ENCODE results near the gene BAD.
A peak's percentile ranks its signal among the peaks of the same experiment; 100 is the strongest.
"Not testable (repeated sequence)": the region's sequence is repeated elsewhere in the genome, so short reads cannot be mapped to it uniquely, and the experiment has no call there.

The BAD gene

DNA sequence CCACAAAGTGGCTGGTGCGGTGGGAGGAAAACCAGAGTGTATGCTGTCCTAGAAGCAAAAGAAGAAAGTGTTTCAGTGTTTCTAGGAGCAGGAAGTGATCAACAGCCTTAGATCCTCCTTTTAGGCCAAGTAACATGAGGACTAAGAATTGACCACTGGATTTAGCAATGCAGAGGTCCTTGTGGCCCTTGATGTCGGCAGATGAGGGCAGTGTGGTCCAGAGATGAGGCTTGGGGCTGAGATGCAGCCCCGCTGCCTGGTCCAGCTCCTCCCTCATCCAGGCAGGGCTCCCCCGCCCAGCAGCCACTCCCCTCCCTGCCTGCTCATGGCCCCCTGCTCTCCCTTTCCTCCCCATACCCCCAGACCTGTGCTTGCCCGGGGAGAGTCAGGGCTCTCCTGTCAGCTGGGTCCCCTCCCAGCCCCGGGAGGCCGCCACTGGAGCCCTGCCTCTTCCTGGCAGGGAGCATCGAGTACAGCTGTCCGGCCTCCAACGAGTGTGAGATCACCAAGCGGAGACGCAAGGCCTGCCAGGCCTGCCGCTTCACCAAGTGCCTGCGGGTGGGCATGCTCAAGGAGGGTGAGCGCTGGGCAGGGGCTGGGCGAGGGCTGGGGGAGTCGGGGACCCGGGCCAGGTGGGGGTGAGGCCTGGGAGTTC is 29.2 kb upstream of the BAD start:
- no peaks in the 10 kb centered on the region for H3K9me3 ChIP-seq (ENCODE audit: low read length)

DNA sequence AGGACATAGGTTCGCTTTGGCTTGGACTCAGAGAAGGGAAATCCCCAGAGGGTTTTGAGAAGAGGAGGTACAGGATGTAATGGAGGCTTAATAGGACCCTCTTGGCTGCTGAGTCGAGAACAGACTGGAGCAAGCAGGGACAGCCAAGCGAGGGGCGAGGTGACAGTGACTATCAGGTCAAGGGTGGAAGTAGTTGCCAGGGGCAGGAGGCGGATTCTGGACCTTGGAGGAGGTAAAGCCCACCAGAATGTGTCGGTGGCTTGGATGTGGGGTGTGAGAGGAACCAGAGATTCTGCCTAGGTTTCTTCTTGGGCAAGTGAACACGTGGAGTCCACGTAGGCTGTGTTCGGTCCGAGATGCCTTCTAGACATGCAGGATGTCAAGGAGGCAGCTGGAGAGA is 28.5 kb upstream of the BAD start:
- peaks cover 9% of the 10 kb centered on the region for H3K36me3 ChIP-seq (ENCODE audit: insufficient read depth, low read length)
- H3K27ac ChIP-seq (ENCODE audit: low read depth, low read length): no peak overlapping the region
- H3K4me1 ChIP-seq (ENCODE audit: insufficient read depth, low read length): peaks cover 8% of the 10 kb centered on the region
- no peak overlapping the region for H3K4me3 ChIP-seq (ENCODE audit: low read depth in 1 of 2, low read length in 2 of 2)
- H3K27me3 ChIP-seq (ENCODE audit: control insufficient read depth in 1 of 2, insufficient read depth in 2 of 2, low read length in 2 of 2): no peaks in the 10 kb centered on the region
- no peaks in the 10 kb centered on the region for H3K9me3 ChIP-seq (ENCODE audit: low read length)
- no peak overlapping the region for H3K9ac ChIP-seq (ENCODE audit: low read length)

More for the DNA sequence above, 29.2 kb upstream of the BAD start:
- Histone ChIP-seq H3K27ac (ENCODE audit: low read depth, low read length) (no peak overlapping the region), H3K4me1 (ENCODE audit: insufficient read depth, low read length) (peaks cover 8% of the 10 kb centered on the region), H3K4me3 (ENCODE audit: low read depth in 1 of 2, low read length in 2 of 2) (no peak overlapping the region), H3K9ac (ENCODE audit: low read length) (no peak overlapping the region), H3K36me3 (ENCODE audit: insufficient read depth, low read length) (peaks cover 9% of the 10 kb centered on the region), H3K27me3 (ENCODE audit: control insufficient read depth in 1 of 2, insufficient read depth in 2 of 2, low read length in 2 of 2) (no peaks in the 10 kb centered on the region)

DNA sequence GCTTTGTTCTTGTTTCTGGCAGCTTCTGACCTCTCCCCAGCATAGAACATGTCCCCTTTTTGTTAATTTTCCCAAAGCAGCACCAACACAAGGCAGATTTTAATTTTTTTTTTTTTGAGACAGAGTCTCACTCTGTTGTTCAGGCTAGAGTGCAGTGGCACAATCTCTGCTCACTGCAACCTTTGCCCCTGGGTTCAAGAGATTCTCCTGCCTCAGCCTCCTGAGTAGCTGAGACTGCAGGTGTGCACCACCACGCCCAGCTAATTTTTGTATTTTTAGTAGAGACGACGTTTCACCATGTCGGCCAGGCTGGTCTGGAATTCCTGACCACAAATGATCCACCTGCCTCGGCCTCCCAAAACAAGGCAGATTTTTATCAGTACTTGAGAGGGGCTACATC is 23.3 kb upstream of the BAD start:
- not testable (repeated sequence) for H3K27ac ChIP-seq (ENCODE audit: low read depth, low read length); H3K4me3 ChIP-seq (ENCODE audit: low read depth in 1 of 2, low read length in 2 of 2); H3K9ac ChIP-seq (ENCODE audit: low read length); H3K9me3 ChIP-seq (ENCODE audit: low read length); H3K36me3 ChIP-seq (ENCODE audit: insufficient read depth, low read length)
- H3K4me1 ChIP-seq (ENCODE audit: insufficient read depth, low read length): peaks cover 21% of the 10 kb centered on the region
- peaks cover 7 to 10% of the 10 kb centered on the region in 2 donors for H3K27me3 ChIP-seq (ENCODE audit: control insufficient read depth in 1 of 2, insufficient read depth in 2 of 2, low read length in 2 of 2)

DNA sequence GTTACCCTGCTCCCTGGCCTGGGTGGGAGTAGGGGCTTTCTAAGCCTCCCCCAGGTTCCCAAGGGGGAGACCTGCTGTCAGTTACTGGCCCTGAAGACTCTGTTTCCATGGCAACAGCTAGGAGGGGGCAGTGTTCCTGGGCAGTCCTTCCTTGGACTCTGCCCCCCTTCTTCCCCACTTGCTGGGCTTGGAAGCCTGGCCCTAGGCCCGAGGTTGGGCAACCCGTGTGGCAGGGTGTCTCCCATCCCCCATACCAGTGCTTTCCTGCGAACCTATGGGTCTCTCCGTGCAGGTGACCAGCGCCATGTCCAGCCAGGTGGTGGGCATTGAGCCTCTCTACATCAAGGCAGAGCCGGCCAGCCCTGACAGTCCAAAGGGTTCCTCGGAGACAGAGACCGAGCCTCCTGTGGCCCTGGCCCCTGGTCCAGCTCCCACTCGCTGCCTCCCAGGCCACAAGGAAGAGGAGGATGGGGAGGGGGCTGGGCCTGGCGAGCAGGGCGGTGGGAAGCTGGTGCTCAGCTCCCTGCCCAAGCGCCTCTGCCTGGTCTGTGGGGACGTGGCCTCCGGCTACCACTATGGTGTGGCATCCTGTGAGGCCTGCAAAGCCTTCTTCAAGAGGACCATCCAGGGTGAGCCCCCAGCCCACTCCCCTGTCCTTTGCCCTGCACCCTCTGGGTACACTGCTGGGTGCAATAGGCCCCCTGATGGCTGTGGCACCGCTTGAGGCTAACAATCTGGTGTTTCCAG is 22.6 kb upstream of the BAD start:
- H3K27ac ChIP-seq (ENCODE audit: low read depth, low read length): peak overlapping the region; percentile 85
- no peaks in the 10 kb centered on the region for H3K36me3 ChIP-seq (ENCODE audit: insufficient read depth, low read length)
- peaks cover 21% of the 10 kb centered on the region for H3K4me1 ChIP-seq (ENCODE audit: insufficient read depth, low read length)
- H3K27me3 ChIP-seq (ENCODE audit: control insufficient read depth in 1 of 2, insufficient read depth in 2 of 2, low read length in 2 of 2): peaks cover 7 to 14% of the 10 kb centered on the region in 2 donors
- no peak overlapping the region for H3K9ac ChIP-seq (ENCODE audit: low read length)
- H3K9me3 ChIP-seq (ENCODE audit: low read length): no peaks in the 10 kb centered on the region
- peak overlapping the region in 1 of 2 donors; percentile 74 for H3K4me3 ChIP-seq (ENCODE audit: low read depth in 1 of 2, low read length in 2 of 2)

DNA sequence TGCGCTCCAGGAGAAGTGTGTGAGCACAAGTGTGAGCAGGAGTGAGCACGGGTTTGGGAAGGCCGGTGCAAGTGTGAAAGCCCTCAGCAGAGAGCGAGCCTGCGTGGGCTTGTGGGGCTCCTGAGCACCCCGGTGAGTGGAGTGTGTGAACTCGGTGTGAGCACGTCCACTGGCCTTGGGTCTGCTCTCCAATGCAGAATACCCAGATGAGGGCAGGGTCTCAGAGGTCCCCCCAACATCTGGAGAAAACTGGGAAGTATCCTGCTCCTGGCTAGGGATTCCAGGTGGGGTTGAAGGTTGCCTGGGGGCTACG is 22.1 kb upstream of the BAD start:
- Histone ChIP-seq H3K27me3 (ENCODE audit: control insufficient read depth in 1 of 2, insufficient read depth in 2 of 2, low read length in 2 of 2) (peaks cover 11 to 19% of the 10 kb centered on the region in 2 donors), H3K4me1 (ENCODE audit: insufficient read depth, low read length) (peaks cover 21% of the 10 kb centered on the region), H3K4me3 (ENCODE audit: low read depth in 1 of 2, low read length in 2 of 2) (peak overlapping the region; percentile 74 to 78), H3K27ac (ENCODE audit: low read depth, low read length) (peak overlapping the region; percentile 85), H3K9ac (ENCODE audit: low read length) (peak overlapping the region; percentile 58), H3K9me3 (ENCODE audit: low read length) (no peaks in the 10 kb centered on the region), H3K36me3 (ENCODE audit: insufficient read depth, low read length) (no peaks in the 10 kb centered on the region)

DNA sequence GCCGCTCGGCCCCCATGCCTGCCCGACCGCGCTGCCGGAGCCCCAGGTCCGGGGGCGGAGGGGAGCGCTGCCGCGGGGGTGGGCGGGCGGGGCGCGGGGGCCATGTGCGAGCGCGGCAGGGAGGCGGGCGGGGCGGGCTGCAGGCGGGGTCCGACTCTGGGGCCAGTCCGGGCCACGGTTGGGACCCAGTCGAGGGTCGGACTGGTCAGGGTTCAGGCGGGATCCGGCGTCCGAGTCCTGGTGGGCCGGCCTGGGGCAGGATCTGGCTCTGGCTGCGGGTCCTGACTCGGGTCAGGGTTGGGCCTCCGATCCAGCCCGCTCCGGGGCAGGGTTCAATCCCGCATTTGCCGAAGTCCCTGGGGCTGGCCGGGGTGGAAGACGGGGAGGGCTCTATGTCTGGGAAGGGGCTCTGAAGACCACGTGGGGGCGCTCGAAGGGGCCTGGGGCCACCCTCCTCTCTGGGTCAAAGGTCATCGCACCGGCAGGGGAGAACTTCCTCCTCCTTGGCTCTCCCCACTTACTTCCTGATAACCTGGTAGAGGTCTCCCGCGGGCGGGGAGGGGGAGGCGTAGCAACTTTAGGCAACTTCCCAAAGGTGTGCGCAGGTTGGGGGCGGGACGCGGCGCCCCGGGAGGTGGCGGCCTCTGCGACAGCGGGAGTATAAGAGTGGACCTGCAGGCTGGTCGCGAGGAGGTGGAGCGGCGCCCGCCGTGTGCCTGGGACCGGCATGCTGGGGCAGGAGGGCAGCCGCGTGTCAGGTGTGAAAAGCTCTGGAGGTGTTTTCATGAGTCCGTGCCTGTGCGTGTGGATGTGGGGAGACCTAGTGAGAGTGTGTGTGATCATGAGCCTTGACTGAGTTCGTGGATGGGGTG is 21.5 kb upstream of the BAD start:
- Histone ChIP-seq H3K27ac (ENCODE audit: low read depth, low read length) (peak overlapping the region; percentile 85), H3K9me3 (ENCODE audit: low read length) (no peaks in the 10 kb centered on the region), H3K4me1 (ENCODE audit: insufficient read depth, low read length) (peaks cover 25% of the 10 kb centered on the region), H3K9ac (ENCODE audit: low read length) (peak overlapping the region; percentile 58), H3K27me3 (ENCODE audit: control insufficient read depth in 1 of 2, insufficient read depth in 2 of 2, low read length in 2 of 2) (peaks cover 13 to 22% of the 10 kb centered on the region in 2 donors), H3K36me3 (ENCODE audit: insufficient read depth, low read length) (no peaks in the 10 kb centered on the region), H3K4me3 (ENCODE audit: low read depth in 1 of 2, low read length in 2 of 2) (peak overlapping the region; percentile 74 to 78)

DNA sequence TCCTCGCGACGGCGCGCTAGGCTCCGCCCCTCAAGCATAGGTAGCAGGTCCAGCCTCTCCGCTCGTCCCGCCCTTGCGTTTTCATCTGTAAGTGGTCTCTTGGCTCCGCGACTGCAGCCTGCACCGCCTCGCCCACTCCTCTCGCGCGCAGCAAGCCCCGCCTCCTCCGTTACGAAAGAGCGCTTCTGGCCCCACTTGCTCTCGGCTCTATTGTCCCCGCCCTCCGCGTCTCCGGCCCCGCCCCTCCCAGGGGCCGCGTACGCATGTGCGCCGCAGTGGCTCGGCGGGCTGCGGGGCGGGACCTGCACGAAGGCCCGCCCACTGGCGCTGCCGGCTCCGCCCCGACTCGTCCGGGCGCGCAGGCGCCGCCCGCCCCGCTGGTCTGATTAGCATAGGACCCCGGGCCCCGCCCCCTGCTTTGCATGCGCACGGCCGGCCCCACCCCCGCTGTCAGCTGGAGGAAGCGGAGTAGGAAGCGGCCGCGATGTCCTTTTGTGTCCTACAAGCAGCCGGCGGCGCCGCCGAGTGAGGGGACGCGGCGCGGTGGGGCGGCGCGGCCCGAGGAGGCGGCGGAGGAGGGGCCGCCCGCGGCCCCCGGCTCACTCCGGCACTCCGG is 20.7 kb upstream of the BAD start, which contains the start of gene ESRRA:
ESRRA (plus strand) TSS at position 450 of the 616 bp plus-strand sequence. CDS start 1,656 bp downstream, outside the sequence.
- H3K4me1 ChIP-seq (ENCODE audit: insufficient read depth, low read length): peaks cover 32% of the 10 kb centered on the region
- no peaks in the 10 kb centered on the region for H3K9me3 ChIP-seq (ENCODE audit: low read length)
- peak within 1 kb of the TSS; percentile 78 to 83 for H3K4me3 ChIP-seq (ENCODE audit: low read depth in 1 of 2, low read length in 2 of 2)
- H3K27ac ChIP-seq (ENCODE audit: low read depth, low read length): peak within 1 kb of the TSS; percentile 91
- H3K9ac ChIP-seq (ENCODE audit: low read length): peak within 1 kb of the TSS; percentile 73
- no peaks in the 10 kb centered on the region for H3K36me3 ChIP-seq (ENCODE audit: insufficient read depth, low read length)
- peaks cover 20 to 29% of the 10 kb centered on the region in 2 donors for H3K27me3 ChIP-seq (ENCODE audit: control insufficient read depth in 1 of 2, insufficient read depth in 2 of 2, low read length in 2 of 2)

DNA sequence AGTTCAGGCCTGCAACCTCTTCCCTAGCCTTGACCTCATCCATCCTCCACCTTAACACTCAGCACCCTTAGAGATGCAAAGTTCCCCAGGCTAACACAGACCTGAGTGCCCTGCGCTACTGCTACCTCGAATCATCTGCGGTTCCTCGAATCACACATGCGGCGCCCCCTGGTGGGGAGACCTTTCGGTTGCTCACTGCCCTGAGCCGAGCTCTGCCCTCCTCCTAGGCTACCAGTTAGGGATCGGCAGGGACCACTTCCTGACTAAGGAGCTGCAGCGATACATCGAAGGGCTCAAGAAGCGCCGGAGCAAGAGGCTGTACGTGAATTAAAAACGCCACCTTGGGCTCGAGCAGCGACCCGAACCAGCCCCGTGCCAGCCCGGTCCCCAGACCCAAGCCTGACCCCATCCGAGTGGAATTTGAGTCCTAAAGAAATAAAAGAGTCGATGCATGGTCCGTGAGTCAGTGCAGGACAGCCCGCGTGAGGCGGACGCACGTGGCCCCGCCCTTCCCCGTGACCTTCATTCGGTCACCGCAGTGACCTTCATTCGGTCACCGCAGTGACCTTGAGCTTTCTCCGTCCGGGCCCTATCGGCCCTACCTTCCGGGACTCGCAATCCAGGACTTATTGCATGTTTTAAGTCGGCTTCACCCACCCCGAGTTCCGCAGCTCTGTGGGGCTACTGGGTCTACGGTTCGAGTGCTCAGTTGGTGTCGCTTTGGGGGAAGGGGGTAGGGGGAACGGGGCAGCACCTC is 20.0 kb upstream of the BAD start:
- no peaks in the 10 kb centered on the region for H3K36me3 ChIP-seq (ENCODE audit: insufficient read depth, low read length)
- H3K4me3 ChIP-seq (ENCODE audit: low read depth in 1 of 2, low read length in 2 of 2): peak overlapping the region; percentile 51 to 83
- peaks cover 38% of the 10 kb centered on the region for H3K4me1 ChIP-seq (ENCODE audit: insufficient read depth, low read length)

DNA sequence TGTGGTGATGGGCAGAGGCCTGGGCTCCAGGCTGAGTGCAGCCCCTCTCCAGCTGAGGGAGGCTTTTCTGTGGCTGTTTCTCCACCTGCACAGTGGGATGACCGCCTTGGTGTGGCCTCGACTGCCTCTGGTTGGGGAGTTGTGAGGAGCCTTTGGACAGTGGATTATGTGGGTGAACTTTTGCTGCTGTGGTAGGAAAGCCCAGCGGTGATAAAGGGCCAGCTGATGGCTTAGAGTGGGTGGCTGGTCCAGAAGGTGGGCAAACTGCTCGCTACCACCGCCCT is 19.5 kb upstream of the BAD start:
- Histone ChIP-seq H3K4me1 (ENCODE audit: insufficient read depth, low read length) (peaks cover 38% of the 10 kb centered on the region), H3K4me3 (ENCODE audit: low read depth in 1 of 2, low read length in 2 of 2) (peak overlapping the region; percentile 51 to 83)

More for the DNA sequence above, 20.0 kb upstream of the BAD start:
- peaks cover 26 to 36% of the 10 kb centered on the region in 2 donors for H3K27me3 ChIP-seq (ENCODE audit: control insufficient read depth in 1 of 2, insufficient read depth in 2 of 2, low read length in 2 of 2)
- H3K9ac ChIP-seq (ENCODE audit: low read length): peak overlapping the region; percentile 73
- no peaks in the 10 kb centered on the region for H3K9me3 ChIP-seq (ENCODE audit: low read length)
- H3K27ac ChIP-seq (ENCODE audit: low read depth, low read length): peak overlapping the region; percentile 91

DNA sequence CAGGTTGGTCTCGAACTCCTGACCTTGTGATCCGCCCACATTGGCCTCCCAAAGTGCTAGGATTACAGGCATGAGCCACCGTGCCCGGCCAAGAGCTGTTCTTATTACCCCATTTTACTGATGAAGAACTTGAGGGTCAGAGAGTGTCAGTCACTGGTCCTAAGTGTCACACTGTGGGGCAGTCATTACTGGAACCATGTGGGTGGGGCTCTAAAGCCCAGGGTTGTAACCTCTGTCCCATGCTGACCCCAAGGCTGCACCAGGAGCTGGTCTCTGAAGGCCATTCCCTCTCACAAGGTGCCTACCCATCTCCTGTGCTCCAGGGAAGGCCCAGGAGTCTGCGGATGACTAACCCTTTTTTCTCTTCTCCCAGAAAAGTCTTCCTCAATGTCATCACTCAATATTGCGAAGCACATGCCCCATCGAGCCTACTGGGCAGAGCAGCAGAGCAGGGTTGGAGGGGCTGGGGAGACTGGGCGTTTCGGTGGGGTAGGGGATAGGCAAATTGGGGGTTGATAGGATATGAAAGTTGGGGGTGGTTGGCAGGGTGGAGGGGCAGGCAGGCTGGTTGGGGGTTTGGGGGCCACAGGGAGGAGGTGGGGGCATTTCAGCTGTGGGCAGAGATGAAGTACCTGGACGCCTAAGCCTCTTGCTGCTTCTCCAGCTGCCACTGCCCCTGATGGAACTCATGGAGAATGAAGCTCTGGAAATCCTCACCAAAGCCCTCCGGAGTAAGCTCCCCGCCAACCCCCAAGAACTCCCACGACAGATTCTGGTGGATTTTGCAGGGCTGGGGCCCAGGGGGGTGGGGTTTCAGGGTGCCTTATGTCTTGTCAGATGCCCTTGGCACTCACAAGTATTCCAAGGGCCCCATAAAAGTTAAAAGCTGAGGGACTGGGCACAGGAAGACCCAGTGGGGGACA is 18.9 kb upstream of the BAD start:
- peaks cover 38% of the 10 kb centered on the region for H3K4me1 ChIP-seq (ENCODE audit: insufficient read depth, low read length)
- no peaks in the 10 kb centered on the region for H3K36me3 ChIP-seq (ENCODE audit: insufficient read depth, low read length)
- no peaks in the 10 kb centered on the region for H3K9me3 ChIP-seq (ENCODE audit: low read length)
- peaks cover 29 to 47% of the 10 kb centered on the region in 2 donors for H3K27me3 ChIP-seq (ENCODE audit: control insufficient read depth in 1 of 2, insufficient read depth in 2 of 2, low read length in 2 of 2)
- peak overlapping the region; percentile 91 for H3K27ac ChIP-seq (ENCODE audit: low read depth, low read length)
- H3K4me3 ChIP-seq (ENCODE audit: low read depth in 1 of 2, low read length in 2 of 2): peak overlapping the region in 1 of 2 donors; percentile 83
- H3K9ac ChIP-seq (ENCODE audit: low read length): peak overlapping the region; percentile 73

More for the DNA sequence above, 19.5 kb upstream of the BAD start:
- H3K9me3 ChIP-seq (ENCODE audit: low read length): no peaks in the 10 kb centered on the region
- H3K27me3 ChIP-seq (ENCODE audit: control insufficient read depth in 1 of 2, insufficient read depth in 2 of 2, low read length in 2 of 2): peaks cover 26 to 41% of the 10 kb centered on the region in 2 donors
- H3K9ac ChIP-seq (ENCODE audit: low read length): peak overlapping the region; percentile 73
- no peaks in the 10 kb centered on the region for H3K36me3 ChIP-seq (ENCODE audit: insufficient read depth, low read length)
- H3K27ac ChIP-seq (ENCODE audit: low read depth, low read length): peak overlapping the region; percentile 91

Data from muscle layer of colon (tissue), 2 donors.